HUES64 (cell line): ENCODE results near the gene PIGP.
"Not testable (repeated sequence)": the region's sequence is repeated elsewhere in the genome, so short reads cannot be mapped to it uniquely, and the experiment has no call there.

Source experiments
- H3K27ac ChIP-seq: 2 replicates; pipeline ENCODE4 v1.7.0; 2013; ENCODE audit warnings: low read depth, low read length, inconsistent platforms
- H3K27me3 ChIP-seq: 2 replicates; pipeline ENCODE4 v1.6.1; 2013; ENCODE audit warnings: mild to moderate bottlenecking, low read length; ENCODE audit not compliant: insufficient read depth
- H3K36me3 ChIP-seq: 2 replicates; pipeline ENCODE4 v1.6.1; 2013; ENCODE audit warnings: mild to moderate bottlenecking, low read length; ENCODE audit not compliant: insufficient read depth
- H3K4me1 ChIP-seq: 2 replicates; pipeline ENCODE4 v1.6.1; 2013; ENCODE audit warnings: mild to moderate bottlenecking, low read length, moderate library complexity; ENCODE audit not compliant: insufficient read depth
- H3K4me3 ChIP-seq: 2 replicates; pipeline ENCODE4 v1.5.1; 2013; ENCODE audit warnings: mild to moderate bottlenecking, low read length, moderate library complexity
- H3K9ac ChIP-seq: 2 replicates; pipeline ENCODE4 v1.6.1; 2013; ENCODE audit warnings: mild to moderate bottlenecking, low read depth, low read length
- H3K9me3 ChIP-seq: 2 replicates; pipeline ENCODE4 v1.6.1; 2013; ENCODE audit warnings: low read depth, low read length; ENCODE audit not compliant: insufficient read depth
- WGBS: fragments of 150-250, 120-280 bp; methylation state at CpG from one replicate; pipeline ENCODE4 v1.1.7; 2013; ENCODE audit warnings: missing lambda C conversion rate; 5-methylcytosine and 5-hydroxymethylcytosine counted together

PIGP gene

GRCh38 chr21:37061926-37062592 lies 10.8 kb downstream of the PIGP start:
- H3K36me3 ChIP-seq, result no peaks in the 10 kb centered on the region
- no peak overlapping the region for H3K9ac ChIP-seq
- no peaks in the 10 kb centered on the region for H3K27me3 ChIP-seq
- H3K4me1 ChIP-seq, result peaks cover 23% of the 10 kb centered on the region
- WGBS, result 88% methylated on average over 7 of the region's 7 CpGs
- no peak overlapping the region for H3K4me3 ChIP-seq
- H3K27ac ChIP-seq, result no peak overlapping the region
- no peaks in the 10 kb centered on the region for H3K9me3 ChIP-seq

DNA sequence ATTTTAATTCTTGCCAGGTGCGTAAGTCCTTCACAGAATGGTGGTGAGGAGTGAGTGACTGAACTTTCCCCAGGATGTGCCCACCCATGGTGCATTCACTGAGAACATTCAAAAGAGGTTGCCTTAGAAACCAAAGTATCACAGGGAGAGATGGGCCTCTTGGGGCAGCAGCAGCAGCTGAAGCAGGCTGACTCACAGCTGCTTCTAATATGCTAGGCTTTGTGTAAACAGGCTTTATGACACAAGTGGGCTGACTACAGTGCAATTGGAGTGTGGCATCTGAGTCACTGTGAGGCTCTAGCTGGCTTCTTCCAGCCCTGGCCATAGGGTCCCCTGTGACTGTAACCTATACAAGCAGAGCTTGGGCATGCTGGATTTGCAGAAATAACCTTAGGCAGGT lies 12.6 kb downstream of the PIGP start:
- no peaks in the 10 kb centered on the region for H3K9me3 ChIP-seq
- peaks cover 23% of the 10 kb centered on the region for H3K4me1 ChIP-seq
- 48% methylated on average over 1 of the region's 1 CpG for WGBS
- H3K27me3 ChIP-seq, result no peaks in the 10 kb centered on the region
- no peaks in the 10 kb centered on the region for H3K36me3 ChIP-seq
- H3K9ac ChIP-seq, result no peak overlapping the region
- H3K4me3 ChIP-seq, result no peak overlapping the region
- H3K27ac ChIP-seq, result peak overlapping the region; percentile 25; the same call in 1 of the 2 replicates

GRCh38 chr21:37059181-37059580 lies 13.7 kb downstream of the PIGP start:
- Histone ChIP-seq H3K36me3 (no peaks in the 10 kb centered on the region), H3K9ac (no peak overlapping the region), H3K27me3 (no peaks in the 10 kb centered on the region), H3K27ac (no peak overlapping the region), H3K9me3 (no peaks in the 10 kb centered on the region), H3K4me1 (peaks cover 23% of the 10 kb centered on the region), H3K4me3 (no peak overlapping the region)
- 76% methylated on average over 5 of the region's 5 CpGs for WGBS

- H3K27me3 ChIP-seq, result no peaks in the 10 kb centered on the region
- H3K4me1 ChIP-seq, result peaks cover 23% of the 10 kb centered on the region
- no peak overlapping the region for H3K9ac ChIP-seq
- no peaks in the 10 kb centered on the region for H3K9me3 ChIP-seq
- no peak overlapping the region for H3K27ac ChIP-seq
- no peak overlapping the region for H3K4me3 ChIP-seq
- 64% methylated on average over 2 of the region's 2 CpGs for WGBS
- H3K36me3 ChIP-seq, result no peaks in the 10 kb centered on the region
Observed at GRCh38 chr21:37058261-37058660, 14.6 kb downstream of the PIGP start.

- H3K27me3 ChIP-seq, result no peaks in the 10 kb centered on the region
- H3K36me3 ChIP-seq, result no peaks in the 10 kb centered on the region
- H3K4me3 ChIP-seq, result no peak overlapping the region
- no peak overlapping the region for H3K27ac ChIP-seq
- H3K4me1 ChIP-seq, result peaks cover 23% of the 10 kb centered on the region
- 93% methylated on average over 7 of the region's 7 CpGs for WGBS
- no peak overlapping the region for H3K9ac ChIP-seq
- H3K9me3 ChIP-seq, result no peaks in the 10 kb centered on the region
Observed at GRCh38 chr21:37057614-37058013, 15.3 kb downstream of the PIGP start.

DNA sequence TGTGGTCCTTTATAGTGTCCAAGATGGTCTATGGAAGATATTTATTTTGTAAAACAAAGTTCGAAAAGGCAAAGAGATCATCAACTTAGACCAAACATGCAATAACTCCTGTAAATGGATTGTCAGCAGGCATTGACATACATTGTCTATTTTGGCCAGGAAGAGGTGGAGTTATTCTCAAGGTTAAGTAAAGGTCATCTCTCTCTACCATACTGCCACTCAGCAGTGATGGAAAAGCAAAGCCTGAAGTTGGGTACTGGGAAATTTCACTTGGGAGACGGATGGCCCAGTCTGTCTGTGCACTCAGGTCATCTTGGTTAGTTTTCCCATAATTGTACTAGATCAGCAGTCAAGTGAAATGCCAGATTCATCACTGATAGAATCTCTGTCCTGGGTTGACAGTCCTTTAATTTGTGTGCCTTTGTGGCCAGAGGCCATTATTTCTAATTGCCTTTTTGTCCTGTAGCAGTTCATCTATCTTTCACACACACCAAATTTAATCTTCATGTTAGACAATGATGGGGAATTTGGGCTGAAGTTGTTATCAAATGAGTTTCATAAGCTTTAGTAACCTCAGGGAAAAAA lies 17.5 kb downstream of the PIGP start:
- Histone ChIP-seq H3K27me3 (peaks cover 10% of the 10 kb centered on the region), H3K27ac (no peak overlapping the region), H3K4me3 (no peak overlapping the region), H3K4me1 (peaks cover 15% of the 10 kb centered on the region; the same call in 1 of the 2 replicates), H3K9ac (no peak overlapping the region), H3K36me3 (no peaks in the 10 kb centered on the region), H3K9me3 (no peaks in the 10 kb centered on the region)
- 86% methylated on average over 2 of the region's 2 CpGs for WGBS

- Histone ChIP-seq H3K27me3 (peaks cover 66% of the 10 kb centered on the region), H3K4me1 (peaks cover 26% of the 10 kb centered on the region)
- WGBS, result 88% methylated on average over 2 of the region's 3 CpGs
- not testable (repeated sequence) for H3K9me3 ChIP-seq, H3K36me3 ChIP-seq, H3K27ac ChIP-seq, H3K9ac ChIP-seq, H3K4me3 ChIP-seq
Observed at GRCh38 chr21:37049741-37050140, 23.1 kb downstream of the PIGP start.

- no peak overlapping the region for H3K4me3 ChIP-seq
- no peaks in the 10 kb centered on the region for H3K36me3 ChIP-seq
- peaks cover 85% of the 10 kb centered on the region for H3K27me3 ChIP-seq
- peaks cover 26% of the 10 kb centered on the region for H3K4me1 ChIP-seq
- no peak overlapping the region for H3K27ac ChIP-seq
- WGBS, result 73% methylated on average over 4 of the region's 4 CpGs
- H3K9me3 ChIP-seq, result no peaks in the 10 kb centered on the region
- 0 out of 2 replicates have a peak overlapping the region, but pooled peaks have one; percentile 15 for H3K9ac ChIP-seq
Observed at GRCh38 chr21:37047079-37047478, 25.8 kb downstream of the PIGP start.

DNA sequence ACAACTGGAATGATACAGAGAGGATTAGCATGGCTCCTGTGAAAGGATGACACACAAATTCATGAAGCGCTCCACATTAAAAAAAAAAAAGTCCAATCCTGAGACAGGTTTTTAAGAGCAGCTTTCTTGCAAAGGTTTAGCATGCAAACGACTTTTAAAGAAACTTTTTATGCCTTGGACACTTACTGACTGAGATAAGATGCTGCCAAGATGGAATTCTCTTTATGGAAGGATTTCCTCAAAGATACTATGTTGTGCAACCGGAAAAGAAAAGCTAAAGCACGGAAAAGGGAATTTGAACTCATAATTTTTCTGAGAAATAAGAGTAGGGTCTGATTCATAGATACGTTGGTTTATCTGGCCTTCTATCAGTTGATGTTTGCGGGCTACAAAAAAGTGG lies 27.3 kb downstream of the PIGP start:
- WGBS, result 94% methylated on average over 6 of the region's 6 CpGs
- Histone ChIP-seq H3K27ac (no peak overlapping the region), H3K27me3 (peaks cover 92% of the 10 kb centered on the region), H3K36me3 (no peaks in the 10 kb centered on the region), H3K9me3 (no peaks in the 10 kb centered on the region), H3K9ac (no peak overlapping the region), H3K4me1 (peaks cover 31% of the 10 kb centered on the region), H3K4me3 (no peak overlapping the region)

DNA sequence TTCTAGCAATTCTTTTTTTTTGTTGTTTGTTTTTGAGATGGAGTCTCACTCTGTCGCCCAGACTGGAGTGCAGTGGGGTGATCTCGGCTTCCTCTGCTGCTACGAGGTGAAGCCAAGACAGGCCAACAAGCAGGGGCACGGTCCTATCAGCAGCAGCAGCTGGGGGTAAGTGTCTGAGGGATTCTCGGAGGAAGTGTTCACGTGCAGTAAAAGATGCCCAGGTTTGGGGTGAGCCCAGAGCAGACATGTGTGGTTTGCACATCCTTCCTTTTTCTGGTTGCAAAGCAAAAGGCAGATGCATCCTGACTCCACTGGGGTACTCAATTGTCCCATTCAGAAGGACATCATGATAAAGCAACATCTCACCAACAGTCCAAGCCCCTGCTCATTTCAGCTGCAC lies 27.7 kb downstream of the PIGP start:
- WGBS, result 92% methylated on average over 6 of the region's 6 CpGs
- Histone ChIP-seq H3K27ac (no peak overlapping the region), H3K36me3 (no peaks in the 10 kb centered on the region), H3K9ac (no peak overlapping the region), H3K9me3 (no peaks in the 10 kb centered on the region), H3K4me3 (no peak overlapping the region), H3K27me3 (peaks cover 92% of the 10 kb centered on the region), H3K4me1 (peaks cover 31% of the 10 kb centered on the region)

DNA sequence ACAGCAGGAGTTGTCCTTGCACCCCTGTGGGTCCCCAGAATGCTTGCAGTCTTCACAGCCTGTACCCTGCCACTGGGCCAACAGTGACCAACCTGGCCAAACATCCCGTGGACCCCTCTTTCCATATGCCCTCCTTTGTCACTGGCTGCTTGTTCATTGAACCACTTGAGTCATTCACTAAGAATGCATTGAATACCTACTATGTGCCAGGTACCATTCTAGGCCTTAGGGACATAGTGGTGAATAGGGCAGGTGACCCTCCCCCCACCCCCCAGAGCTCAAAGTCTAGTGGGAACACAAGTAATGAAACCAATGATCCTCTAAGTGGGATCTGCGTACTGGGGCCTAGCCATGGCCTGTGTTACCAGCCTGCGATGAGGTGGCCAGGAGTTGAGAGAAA lies 28.2 kb downstream of the PIGP start:
- no peaks in the 10 kb centered on the region for H3K9me3 ChIP-seq
- 93% methylated on average over 3 of the region's 3 CpGs for WGBS
- peaks cover 92% of the 10 kb centered on the region for H3K27me3 ChIP-seq
- H3K9ac ChIP-seq, result no peak overlapping the region
- H3K4me1 ChIP-seq, result peaks cover 31% of the 10 kb centered on the region
- no peaks in the 10 kb centered on the region for H3K36me3 ChIP-seq
- no peak overlapping the region for H3K4me3 ChIP-seq
- no peak overlapping the region for H3K27ac ChIP-seq
